GM18909 (cell line): Measurements from ENCODE around the gene ZNF654.
"Not testable (repeated sequence)": the region's sequence is repeated elsewhere in the genome, so short reads cannot be mapped to it uniquely, and the experiment has no call there.

ENCODE experiments used
- ATAC-seq: cut with Tn5 transposase; IDR thresholded peaks from one replicate; pipeline ENCODE4 v1.9.1; 2021; ENCODE audit warnings: mild to moderate bottlenecking; ENCODE audit not compliant: unreplicated experiment, poor library complexity

The ZNF654 gene

DNA sequence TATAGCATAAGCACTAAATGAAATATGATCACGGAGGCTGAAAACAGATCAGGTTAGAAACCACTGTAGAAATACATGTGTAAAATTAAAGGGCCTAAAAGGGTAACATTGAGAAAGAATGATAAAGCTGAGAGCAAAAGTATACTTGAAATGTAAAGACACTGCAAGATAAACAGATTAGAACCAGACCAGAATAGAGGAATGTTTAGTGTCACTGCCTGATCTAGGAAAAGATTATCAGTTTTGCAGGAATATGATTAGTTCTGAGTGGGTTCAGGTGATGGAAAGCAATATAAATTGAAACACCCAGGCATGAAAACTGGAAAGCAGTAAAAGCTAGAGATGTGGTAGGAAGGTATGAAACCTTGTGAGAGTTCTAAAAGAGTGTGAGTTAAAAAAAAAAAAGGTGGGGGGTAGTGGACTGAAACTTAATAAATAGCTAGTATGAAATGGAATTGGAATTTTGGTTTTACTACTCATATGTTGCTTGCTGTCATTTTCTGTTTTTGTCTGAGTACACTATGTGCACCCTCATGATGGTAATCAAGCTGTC, 74.7 kb downstream of the ZNF654 start:
- no peak for ATAC-seq

DNA sequence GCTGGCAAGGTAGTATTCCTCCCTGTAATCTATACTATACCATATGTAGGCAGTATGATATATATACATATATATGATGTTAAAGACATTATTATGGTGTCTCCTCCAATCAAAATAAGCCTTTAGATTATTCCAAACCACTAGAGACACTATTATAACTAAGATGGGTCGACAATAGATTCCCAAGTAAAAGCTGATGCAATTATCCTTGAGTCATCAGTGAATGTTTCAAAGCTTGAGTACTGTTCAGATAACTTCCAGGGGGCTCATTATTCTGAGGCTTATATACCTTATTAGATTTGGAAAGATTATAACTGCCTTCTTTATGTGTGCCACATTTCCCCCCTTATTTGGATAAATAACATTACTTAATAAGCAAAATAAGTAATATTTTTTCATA, 78.8 kb downstream of the ZNF654 start:
- no peak for ATAC-seq

DNA sequence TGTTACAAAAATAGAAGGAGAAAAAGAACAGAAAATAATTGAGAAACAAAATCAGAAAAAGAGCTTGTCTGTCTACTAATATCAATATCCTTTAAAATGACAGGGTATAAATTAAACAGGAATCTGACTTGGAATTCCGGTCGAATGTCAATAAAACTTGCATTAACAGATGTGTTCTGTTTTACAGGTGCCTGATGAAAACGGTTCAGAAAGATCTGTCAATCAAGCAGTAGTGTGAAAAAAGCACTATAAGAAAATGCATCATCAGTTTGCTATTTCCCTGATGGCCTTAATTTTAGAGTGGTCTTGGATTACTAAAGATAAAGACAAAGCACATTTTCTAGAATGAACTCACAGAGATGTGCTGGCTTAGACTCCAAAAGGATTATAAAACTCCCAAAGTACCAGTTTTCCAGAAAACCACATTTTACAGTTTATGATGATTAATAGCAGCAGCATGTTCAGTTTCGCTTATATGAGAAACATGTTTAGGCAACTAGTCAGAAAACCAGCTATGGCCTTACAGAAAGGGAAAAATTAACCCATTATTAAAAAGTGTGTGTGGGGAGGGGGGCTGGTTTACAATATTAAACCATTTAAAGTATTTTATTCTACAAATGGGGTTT, 82.5 kb downstream of the ZNF654 start:
- no peak for ATAC-seq

- ATAC-seq = peak; percentile 73
Observed at GRCh38 chr3:88142094-88142624, 83.1 kb downstream of the ZNF654 start.

- no peak for ATAC-seq
Observed at GRCh38 chr3:88147261-88147660, 88.2 kb downstream of the ZNF654 start.

- no peak for ATAC-seq
Observed at GRCh38 chr3:88148651-88149050, 89.6 kb downstream of the ZNF654 start.

DNA sequence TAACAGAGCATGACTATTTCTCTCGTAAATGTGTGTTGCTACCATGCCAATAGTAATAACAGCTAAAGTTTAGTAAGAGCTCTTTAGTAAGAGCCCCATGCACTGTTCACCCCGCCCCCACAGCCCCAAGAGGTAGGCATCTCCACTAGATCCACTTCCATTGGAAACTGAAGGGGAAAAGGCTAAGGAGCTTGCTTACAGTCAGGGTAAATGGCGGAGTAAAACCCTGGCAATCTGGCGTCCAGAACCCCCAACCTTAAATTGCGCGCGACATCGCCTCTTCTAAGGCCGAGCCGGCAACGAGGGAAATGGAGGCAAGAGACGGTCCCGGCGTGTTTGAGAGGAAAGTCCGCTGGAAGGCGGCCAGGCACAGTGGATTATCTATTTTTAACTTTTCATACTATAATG, 90.0 kb downstream of the ZNF654 start:
- ATAC-seq = peak; percentile 25

- ATAC-seq = peak; percentile 85
Observed at GRCh38 chr3:88149509-88150362, 90.7 kb downstream of the ZNF654 start, which contains the start of gene C3orf38. Gene C3orf38 (plus strand): TSS chr3:88149959. CDS start chr3:88150053, 94 bp downstream.

GRCh38 chr3:88150371-88150770, 91.3 kb downstream of the ZNF654 start:
- ATAC-seq = peak; percentile 34

- no peak for ATAC-seq
Observed at GRCh38 chr3:88150806-88151205, 91.8 kb downstream of the ZNF654 start.

- ATAC-seq = no peak
Observed at GRCh38 chr3:88151358-88151757, 92.3 kb downstream of the ZNF654 start.

DNA sequence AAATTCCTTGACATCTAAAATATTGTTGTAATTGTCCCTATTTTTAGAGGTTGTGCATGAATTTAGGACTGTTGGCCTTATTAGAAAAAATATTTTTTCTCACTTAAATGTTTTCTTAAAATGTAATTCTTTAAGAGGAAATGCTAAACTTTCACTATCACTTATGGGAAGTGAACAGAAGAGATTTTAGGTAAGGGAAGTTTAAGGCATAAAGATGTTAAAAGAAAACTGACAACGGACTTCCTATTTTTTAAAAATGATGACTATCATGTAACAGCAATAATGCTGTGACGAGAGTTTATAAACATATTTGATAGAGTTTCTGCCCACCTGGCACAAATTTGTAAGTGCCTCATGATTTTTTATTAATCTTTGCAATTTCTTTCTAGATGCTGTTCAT, 93.8 kb downstream of the ZNF654 start:
- ATAC-seq = no peak

- ATAC-seq = no peak
Observed at GRCh38 chr3:88166419-88166971, 107.4 kb downstream of the ZNF654 start.

DNA sequence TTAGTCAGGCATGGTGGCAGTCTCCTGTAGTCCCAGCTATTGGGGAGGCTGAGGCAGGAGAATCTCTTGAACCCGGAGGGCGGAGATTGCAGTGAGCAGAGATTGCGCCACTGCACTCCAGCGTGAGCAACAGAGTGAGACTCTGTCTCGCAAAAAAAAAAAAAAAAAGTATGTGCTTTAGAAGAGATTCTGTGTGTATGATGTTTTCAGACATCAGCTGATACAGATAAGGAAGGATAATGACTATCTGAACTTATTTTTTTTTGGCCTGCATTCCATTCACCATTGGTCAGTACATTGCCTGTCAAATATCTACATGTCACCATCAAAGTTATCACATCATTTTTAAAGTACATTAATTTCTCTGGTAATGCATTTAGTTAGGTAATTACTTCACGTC, 108.1 kb downstream of the ZNF654 start:
- no peak for ATAC-seq

GRCh38 chr3:88167704-88168103, 108.6 kb downstream of the ZNF654 start:
- no peak for ATAC-seq

- ATAC-seq = no peak
Observed at GRCh38 chr3:88168171-88168570, 109.1 kb downstream of the ZNF654 start.

GRCh38 chr3:88180398-88180999, 121.4 kb downstream of the ZNF654 start:
- ATAC-seq = peak; percentile 88

GRCh38 chr3:88182165-88182918, 123.3 kb downstream of the ZNF654 start:
- not testable (repeated sequence) for ATAC-seq

GRCh38 chr3:88188436-88188835, 129.4 kb downstream of the ZNF654 start:
- no peak for ATAC-seq

GRCh38 chr3:88189361-88189810, 130.3 kb downstream of the ZNF654 start:
- ATAC-seq = peak; percentile 95
